ENCODE results near the gene MARCHF10. TPM values are rescaled to one million over a fixed set of nuclear protein-coding genes. Genes with fewer than 3 reads are reported as not detected.

The MARCHF10 gene
- polyA plus RNA-seq, 3 donors: not detected

GRCh38 chr17:62827746-62828485, 19.8 kb upstream of the MARCHF10 start:
- no peak for TF ChIP-seq CTCF (IDR thresholded peaks at IDR 0.05)
- H3K27ac Mint-ChIP-seq: no peak overlapping the region
- WGBS (ENCODE audit: insufficient coverage): no CpG with 5 or more reads among the region's 10 CpGs

GRCh38 chr17:62826956-62827355, 18.8 kb upstream of the MARCHF10 start:
- Histone ChIP-seq H3K9ac (ENCODE audit: insufficient read depth, low read length, poor library complexity, severe bottlenecking) (no peak overlapping the region), H3K36me3 (replicated peaks in 1 of 2; ENCODE audit: control insufficient read depth in 1 of 2, insufficient read depth in 2 of 2, low read length in 2 of 2) (no peaks in the 10 kb centered on the region), H3K9me3 (replicated peaks in 1 of 2; ENCODE audit: control insufficient read depth in 1 of 2, insufficient read depth in 1 of 2, low read length in 2 of 2) (no peaks in the 10 kb centered on the region), H3K79me2 (ENCODE audit: insufficient read depth, low read length) (no peaks in the 10 kb centered on the region), H3K27ac (ENCODE audit: low read depth in 1 of 2, low read length in 2 of 2) (no peak overlapping the region), H3K4me1 (ENCODE audit: control insufficient read depth in 1 of 2, insufficient read depth in 2 of 2, low read length in 2 of 2) (peaks cover 13 to 25% of the 10 kb centered on the region in 2 donors), H4K20me1 (ENCODE audit: insufficient read depth, low read length) (no peaks in the 10 kb centered on the region), H3K4me3 (replicated peaks in 1 of 3; ENCODE audit: low read depth in 2 of 3, low read length in 3 of 3) (no peak overlapping the region), H3K4me2 (replicated peaks; ENCODE audit: extremely low read depth, low read length, poor library complexity, severe bottlenecking) (no peak overlapping the region), H3K27me3 (ENCODE audit: control insufficient read depth in 2 of 2, insufficient read depth in 2 of 2, low read length in 2 of 2) (no peaks in the 10 kb centered on the region), H2AFZ (ENCODE audit: insufficient read depth, low read depth, low read length, poor library complexity, severe bottlenecking) (no peak overlapping the region)
- no CpG with 5 or more reads among the region's 3 CpGs for WGBS (ENCODE audit: insufficient coverage)
- Mint-ChIP-seq H3K27ac (no peak overlapping the region), H3K9me3 (no peaks in the 10 kb centered on the region), H3K4me3 (no peak overlapping the region), H3K4me1 (peaks cover 20% of the 10 kb centered on the region), H3K27me3 (ENCODE audit: low read depth in 3 of 3) (peaks cover 0 to 2% (median 0%) of the 10 kb centered on the region in 3 donors), H3K36me3 (no peaks in the 10 kb centered on the region)
- intact Hi-C loops (cut with micrococcal nuclease): no loop called here
- DNase-seq: no peak
- no peak for TF ChIP-seq CTCF (IDR thresholded peaks at IDR 0.05)

More at GRCh38 chr17:62827746-62828485, 19.8 kb upstream of the MARCHF10 start:
- Histone ChIP-seq H3K79me2 (ENCODE audit: insufficient read depth, low read length) (no peaks in the 10 kb centered on the region), H3K9me3 (replicated peaks in 1 of 2; ENCODE audit: control insufficient read depth in 1 of 2, insufficient read depth in 1 of 2, low read length in 2 of 2) (no peaks in the 10 kb centered on the region), H3K4me1 (ENCODE audit: control insufficient read depth in 1 of 2, insufficient read depth in 2 of 2, low read length in 2 of 2) (peaks cover 13 to 25% of the 10 kb centered on the region in 2 donors), H3K36me3 (replicated peaks in 1 of 2; ENCODE audit: control insufficient read depth in 1 of 2, insufficient read depth in 2 of 2, low read length in 2 of 2) (no peaks in the 10 kb centered on the region), H3K4me2 (replicated peaks; ENCODE audit: extremely low read depth, low read length, poor library complexity, severe bottlenecking) (peak overlapping the region; percentile 47), H3K4me3 (replicated peaks in 1 of 3; ENCODE audit: low read depth in 2 of 3, low read length in 3 of 3) (no peak overlapping the region), H3K9ac (ENCODE audit: insufficient read depth, low read length, poor library complexity, severe bottlenecking) (no peak overlapping the region), H3K27ac (ENCODE audit: low read depth in 1 of 2, low read length in 2 of 2) (no peak overlapping the region), H3K27me3 (ENCODE audit: control insufficient read depth in 2 of 2, insufficient read depth in 2 of 2, low read length in 2 of 2) (no peaks in the 10 kb centered on the region), H4K20me1 (ENCODE audit: insufficient read depth, low read length) (no peaks in the 10 kb centered on the region), H2AFZ (ENCODE audit: insufficient read depth, low read depth, low read length, poor library complexity, severe bottlenecking) (no peak overlapping the region)
- Mint-ChIP-seq H3K27me3 (ENCODE audit: low read depth in 3 of 3) (no peaks in the 10 kb centered on the region), H3K36me3 (no peaks in the 10 kb centered on the region), H3K4me1 (peaks cover 20% of the 10 kb centered on the region), H3K9me3 (no peaks in the 10 kb centered on the region), H3K4me3 (peak overlapping the region in 1 of 2 donors; percentile 71)
- DNase-seq: peak; percentile 47 to 67 (median 50)
- intact Hi-C loops (cut with micrococcal nuclease): no loop called here

All from CD14-positive monocyte (primary cell).